Measurements from ENCODE around the gene INPP5J.

INPP5J gene

GRCh38 chr22:31143038-31143437 is 20.3 kb downstream of the INPP5J start:
- TF ChIP-seq CTCF (IDR thresholded peaks at IDR 0.05; ENCODE audit: insufficient read depth, low read depth, low read length, missing control alignments): no peak
- no peak for DNase-seq (ENCODE audit: low read depth)
- H3K4me3 ChIP-seq (ENCODE audit: low read length): no peak overlapping the region

- TF ChIP-seq CTCF (IDR thresholded peaks at IDR 0.05; ENCODE audit: insufficient read depth, low read depth, low read length, missing control alignments): no peak
- H3K4me3 ChIP-seq (ENCODE audit: low read length): no peak overlapping the region
- DNase-seq (ENCODE audit: low read depth): no peak
Observed at GRCh38 chr22:31143537-31143936, 20.8 kb downstream of the INPP5J start.

GRCh38 chr22:31144223-31144622 is 21.5 kb downstream of the INPP5J start:
- no peak for TF ChIP-seq CTCF (IDR thresholded peaks at IDR 0.05; ENCODE audit: insufficient read depth, low read depth, low read length, missing control alignments)
- DNase-seq (ENCODE audit: low read depth): peak; percentile 73
- no peak overlapping the region for H3K4me3 ChIP-seq (ENCODE audit: low read length)

GRCh38 chr22:31148488-31148887 is 25.7 kb downstream of the INPP5J start:
- DNase-seq (ENCODE audit: low read depth): no peak
- TF ChIP-seq CTCF (IDR thresholded peaks at IDR 0.05; ENCODE audit: insufficient read depth, low read depth, low read length, missing control alignments): no peak
- H3K4me3 ChIP-seq (ENCODE audit: low read length): no peak overlapping the region

GRCh38 chr22:31148953-31149627 is 26.3 kb downstream of the INPP5J start:
- peak; percentile 99 for TF ChIP-seq CTCF (IDR thresholded peaks at IDR 0.05; ENCODE audit: insufficient read depth, low read depth, low read length, missing control alignments)
- no peak overlapping the region for H3K4me3 ChIP-seq (ENCODE audit: low read length)
- peak; percentile 75 for DNase-seq (ENCODE audit: low read depth)

GRCh38 chr22:31150615-31151014 is 27.8 kb downstream of the INPP5J start:
- TF ChIP-seq CTCF (IDR thresholded peaks at IDR 0.05; ENCODE audit: insufficient read depth, low read depth, low read length, missing control alignments): peak; percentile 43
- H3K4me3 ChIP-seq (ENCODE audit: low read length): no peak overlapping the region
- no peak for DNase-seq (ENCODE audit: low read depth)

GRCh38 chr22:31151872-31152271 is 29.1 kb downstream of the INPP5J start:
- no peak for TF ChIP-seq CTCF (IDR thresholded peaks at IDR 0.05; ENCODE audit: insufficient read depth, low read depth, low read length, missing control alignments)
- H3K4me3 ChIP-seq (ENCODE audit: low read length): no peak overlapping the region
- DNase-seq (ENCODE audit: low read depth): no peak

All from epithelial cell of esophagus (primary cell).